ENCODE data around the gene LRCH1. TPM values are rescaled to one million over a fixed set of nuclear protein-coding genes. Genes with fewer than 3 reads are reported as not detected.

The LRCH1 gene
- total RNA-seq, 4 donors from 2014 or later: 5.2 to 30.7 (median 17.1) TPM

- DNase-seq: no peak
- WGBS, 2 donors (ENCODE audit: low coverage in 1 of 2): 33 to 78% methylated on average over 1 of the region's 1 CpG
- TF ChIP-seq EP300 (IDR thresholded peaks at IDR 0.05; ENCODE audit: low read depth) (no peak), POLR2A (IDR thresholded peaks at IDR 0.05) (no peak), POLR2AphosphoS5 (IDR thresholded peaks at IDR 0.05) (no peak), CTCF (IDR thresholded peaks at IDR 0.05) (no peak)
- intact Hi-C loops (cut with DNase I; ENCODE audit: low total_unique reads) (no loop called here), in situ Hi-C loops (cut with MboI; ENCODE audit: low pct_ligation_motif_present in 1 of 4, low pct_unique_long_range_greater_than_20kb in 1 of 4, low sequenced_read_pairs in 3 of 4) (no loop called here)
- no peaks in the 10 kb centered on the region for H3K27me3 ChIP-seq
- H3K9me3 ChIP-seq: no peaks in the 10 kb centered on the region
- H3K4me1 ChIP-seq: peaks cover 5 to 46% (median 11%) of the 10 kb centered on the region in 4 donors
- no peaks in the 10 kb centered on the region for H3K36me3 ChIP-seq
- no peak overlapping the region for H3K27ac ChIP-seq
- H3K4me3 ChIP-seq: no peak overlapping the region
Observed at GRCh38 chr13:46561691-46562090, 8.7 kb downstream of the LRCH1 start.

- Histone ChIP-seq H3K36me3 (no peaks in the 10 kb centered on the region), H3K9me3 (no peaks in the 10 kb centered on the region), H3K27me3 (no peaks in the 10 kb centered on the region), H3K4me3 (no peak overlapping the region), H3K27ac (no peak overlapping the region), H3K4me1 (peaks cover 5 to 48% (median 10%) of the 10 kb centered on the region in 4 donors)
- intact Hi-C loops (cut with DNase I; ENCODE audit: low total_unique reads) (no loop called here), in situ Hi-C loops (cut with MboI; ENCODE audit: low pct_ligation_motif_present in 1 of 4, low pct_unique_long_range_greater_than_20kb in 1 of 4, low sequenced_read_pairs in 3 of 4) (no loop called here)
- no peak for TF ChIP-seq POLR2AphosphoS5 (IDR thresholded peaks at IDR 0.05)
- TF ChIP-seq EP300 (IDR thresholded peaks at IDR 0.05; ENCODE audit: low read depth): no peak
- no peak for TF ChIP-seq POLR2A (IDR thresholded peaks at IDR 0.05)
- TF ChIP-seq CTCF (IDR thresholded peaks at IDR 0.05): no peak
- 98 to 100% methylated on average over 1 to 2 of the region's 2 CpGs for WGBS, 2 donors (ENCODE audit: low coverage in 1 of 2)
- DNase-seq: no peak
Observed at GRCh38 chr13:46562152-46562551, 9.2 kb downstream of the LRCH1 start.

GRCh38 chr13:46562581-46562980, 9.6 kb downstream of the LRCH1 start:
- no peaks in the 10 kb centered on the region for H3K9me3 ChIP-seq
- no peaks in the 10 kb centered on the region for H3K27me3 ChIP-seq
- no peaks in the 10 kb centered on the region for H3K36me3 ChIP-seq
- in situ Hi-C loops (cut with MboI; ENCODE audit: low pct_ligation_motif_present in 1 of 4, low pct_unique_long_range_greater_than_20kb in 1 of 4, low sequenced_read_pairs in 3 of 4): no loop called here
- no peak for TF ChIP-seq EP300 (IDR thresholded peaks at IDR 0.05; ENCODE audit: low read depth)
- TF ChIP-seq POLR2AphosphoS5 (IDR thresholded peaks at IDR 0.05): no peak
- no peak for TF ChIP-seq CTCF (IDR thresholded peaks at IDR 0.05)
- TF ChIP-seq POLR2A (IDR thresholded peaks at IDR 0.05): no peak
- no peak overlapping the region for H3K4me3 ChIP-seq
- H3K27ac ChIP-seq: no peak overlapping the region
- 94% methylated on average over 5 of the region's 5 CpGs; no CpG with 5 or more reads in 1 of the 2 donors for WGBS, 2 donors (ENCODE audit: low coverage in 1 of 2)
- intact Hi-C loops (cut with DNase I; ENCODE audit: low total_unique reads): no loop called here
- no peak for DNase-seq
- peaks cover 5 to 48% (median 10%) of the 10 kb centered on the region in 4 donors for H3K4me1 ChIP-seq

- intact Hi-C loops (cut with DNase I; ENCODE audit: low total_unique reads) (no loop called here), in situ Hi-C loops (cut with MboI; ENCODE audit: low pct_ligation_motif_present in 1 of 4, low pct_unique_long_range_greater_than_20kb in 1 of 4, low sequenced_read_pairs in 3 of 4) (no loop called here)
- peaks cover 0 to 29% (median 11%) of the 10 kb centered on the region in 4 donors for H3K4me1 ChIP-seq
- DNase-seq: no peak
- H3K36me3 ChIP-seq: no peaks in the 10 kb centered on the region
- no peaks in the 10 kb centered on the region for H3K9me3 ChIP-seq
- WGBS, 2 donors (ENCODE audit: low coverage in 1 of 2): 58% methylated on average over 5 to 7 of the region's 7 CpGs
- no peak overlapping the region for H3K4me3 ChIP-seq
- no peaks in the 10 kb centered on the region for H3K27me3 ChIP-seq
- no peak overlapping the region for H3K27ac ChIP-seq
- no peak for TF ChIP-seq POLR2A (IDR thresholded peaks at IDR 0.05)
- TF ChIP-seq POLR2AphosphoS5 (IDR thresholded peaks at IDR 0.05): no peak
- TF ChIP-seq CTCF (IDR thresholded peaks at IDR 0.05): no peak
- TF ChIP-seq EP300 (IDR thresholded peaks at IDR 0.05; ENCODE audit: low read depth): no peak
Observed at GRCh38 chr13:46565808-46566750, 13.1 kb downstream of the LRCH1 start.

Measured in transverse colon (tissue), 4 donors.